Measurements from ENCODE around the gene SYDE2. TPM values are rescaled to one million over a fixed set of nuclear protein-coding genes. Genes with fewer than 3 reads are reported as not detected.

SYDE2 gene
- total RNA-seq, 1 donor from 2014 or later = 0.38 TPM

GRCh38 chr1:85184245-85184644 lies 16.6 kb downstream of the SYDE2 start:
- Mint-ChIP-seq H3K27me3 (peaks cover 5% of the 10 kb centered on the region), H3K9me3 (no peaks in the 10 kb centered on the region), H3K27ac (no peak overlapping the region), H3K4me1 (no peaks in the 10 kb centered on the region), H3K4me3 (no peak overlapping the region), H3K36me3 (ENCODE audit: low read depth) (no peaks in the 10 kb centered on the region)
- DNase-seq = no peak
- POLR2A ChIA-PET = no interaction called here
- no peak for ATAC-seq (ENCODE audit: low read depth)
- TF ChIP-seq CTCF (IDR thresholded peaks at IDR 0.05) = no peak
- intact Hi-C loops (cut with micrococcal nuclease) = no loop called here
- CTCF ChIA-PET = no interaction called here

GRCh38 chr1:85182700-85183099 lies 18.1 kb downstream of the SYDE2 start:
- ATAC-seq (ENCODE audit: low read depth) (no peak), DNase-seq (no peak)
- Mint-ChIP-seq H3K4me3 (no peak overlapping the region), H3K9me3 (no peaks in the 10 kb centered on the region), H3K27ac (no peak overlapping the region), H3K4me1 (no peaks in the 10 kb centered on the region), H3K36me3 (ENCODE audit: low read depth) (no peaks in the 10 kb centered on the region), H3K27me3 (peaks cover 2% of the 10 kb centered on the region)
- intact Hi-C loops (cut with micrococcal nuclease) = no loop called here
- ChIA-PET CTCF (no interaction called here), POLR2A (no interaction called here)
- no peak for TF ChIP-seq CTCF (IDR thresholded peaks at IDR 0.05)

GRCh38 chr1:85180869-85181268 lies 19.9 kb downstream of the SYDE2 start:
- no peak overlapping the region for H3K27ac Mint-ChIP-seq
- CTCF ChIA-PET = no interaction called here
- ATAC-seq (ENCODE audit: low read depth) = no peak
- peaks cover 2% of the 10 kb centered on the region for H3K27me3 Mint-ChIP-seq
- no peak overlapping the region for H3K4me3 Mint-ChIP-seq
- no peaks in the 10 kb centered on the region for H3K4me1 Mint-ChIP-seq
- H3K36me3 Mint-ChIP-seq (ENCODE audit: low read depth) = no peaks in the 10 kb centered on the region
- intact Hi-C loops (cut with micrococcal nuclease) = no loop called here
- H3K9me3 Mint-ChIP-seq = no peaks in the 10 kb centered on the region
- POLR2A ChIA-PET = no interaction called here
- TF ChIP-seq CTCF (IDR thresholded peaks at IDR 0.05) = no peak
- DNase-seq = no peak

GRCh38 chr1:85179522-85179921 lies 21.3 kb downstream of the SYDE2 start:
- CTCF ChIA-PET = no interaction called here
- ATAC-seq (ENCODE audit: low read depth) = no peak
- DNase-seq = no peak
- H3K27me3 Mint-ChIP-seq = peaks cover 2% of the 10 kb centered on the region
- POLR2A ChIA-PET = no interaction called here
- intact Hi-C loops (cut with micrococcal nuclease) = no loop called here
- H3K4me1 Mint-ChIP-seq = no peaks in the 10 kb centered on the region
- no peaks in the 10 kb centered on the region for H3K36me3 Mint-ChIP-seq (ENCODE audit: low read depth)
- H3K4me3 Mint-ChIP-seq = no peak overlapping the region
- no peak for TF ChIP-seq CTCF (IDR thresholded peaks at IDR 0.05)
- H3K27ac Mint-ChIP-seq = no peak overlapping the region
- no peaks in the 10 kb centered on the region for H3K9me3 Mint-ChIP-seq

- CTCF ChIA-PET = no interaction called here
- H3K4me3 Mint-ChIP-seq = no peak overlapping the region
- POLR2A ChIA-PET = no interaction called here
- H3K36me3 Mint-ChIP-seq (ENCODE audit: low read depth) = no peaks in the 10 kb centered on the region
- no peak for DNase-seq
- H3K9me3 Mint-ChIP-seq = no peaks in the 10 kb centered on the region
- no peak for ATAC-seq (ENCODE audit: low read depth)
- H3K27me3 Mint-ChIP-seq = peaks cover 3% of the 10 kb centered on the region
- TF ChIP-seq CTCF (IDR thresholded peaks at IDR 0.05) = no peak
- intact Hi-C loops (cut with micrococcal nuclease) = no loop called here
- no peaks in the 10 kb centered on the region for H3K4me1 Mint-ChIP-seq
- H3K27ac Mint-ChIP-seq = no peak overlapping the region
Measured at GRCh38 chr1:85178396-85178795, 22.4 kb downstream of the SYDE2 start.

Measured in activated B cell treated with CpG ODN at 0.5 μM for 24 hours (primary cell).